NOMO-1 (cell line): ENCODE data around the gene TRMT44.
"Not testable (repeated sequence)": the region's sequence is repeated elsewhere in the genome, so short reads cannot be mapped to it uniquely, and the experiment has no call there.

Experiments
- DNase-seq, 2 experiments: peaks; one replicate each; lab custom pipeline; 2025; ENCODE audit not compliant: unreplicated experiment in 2 of 2; lab: John Stamatoyannopoulos, UW

TRMT44 gene

GRCh38 chr4:8404791-8405515 is 35.6 kb upstream of the TRMT44 start:
- no peak for DNase-seq

- no peak for DNase-seq
These were observed 35.1 kb upstream of the TRMT44 start for GRCh38 chr4:8405516-8405875.

- DNase-seq = not testable (repeated sequence)
These were observed 33.7 kb upstream of the TRMT44 start for GRCh38 chr4:8406887-8407286.

- no peak for DNase-seq
These were observed 33.3 kb upstream of the TRMT44 start for GRCh38 chr4:8407316-8407715.

- DNase-seq = no peak
These were observed 32.8 kb upstream of the TRMT44 start for GRCh38 chr4:8407756-8408155.

GRCh38 chr4:8409264-8410065 is 31.1 kb upstream of the TRMT44 start:
- no peak for DNase-seq

GRCh38 chr4:8410066-8410625 is 30.4 kb upstream of the TRMT44 start:
- no peak for DNase-seq

GRCh38 chr4:8410641-8411271 is 29.8 kb upstream of the TRMT44 start:
- no peak for DNase-seq

GRCh38 chr4:8411351-8412180 is 29.0 kb upstream of the TRMT44 start:
- DNase-seq = no peak

- no peak for DNase-seq
These were observed 28.3 kb upstream of the TRMT44 start for GRCh38 chr4:8412288-8412687.

- no peak for DNase-seq
These were observed 26.2 kb upstream of the TRMT44 start for GRCh38 chr4:8414377-8414776.

GRCh38 chr4:8417071-8417614 is 23.4 kb upstream of the TRMT44 start:
- DNase-seq = no peak

GRCh38 chr4:8419222-8420041 is 21.1 kb upstream of the TRMT44 start:
- DNase-seq = peak; percentile 18 to 59

GRCh38 chr4:8420151-8420550 is 20.4 kb upstream of the TRMT44 start:
- DNase-seq = not testable (repeated sequence)

GRCh38 chr4:8422327-8422726 is 18.2 kb upstream of the TRMT44 start:
- no peak for DNase-seq

GRCh38 chr4:8422786-8423185 is 17.8 kb upstream of the TRMT44 start:
- DNase-seq = no peak

GRCh38 chr4:8427262-8427661 is 13.3 kb upstream of the TRMT44 start:
- no peak for DNase-seq

GRCh38 chr4:8427761-8428287 is 12.8 kb upstream of the TRMT44 start:
- peak; percentile 32 to 73 for DNase-seq
